Measurements from ENCODE around the gene ARSJ. TPM values are rescaled to one million over a fixed set of nuclear protein-coding genes. Genes with fewer than 3 reads are reported as not detected.

Gene ARSJ
- total and polyA plus RNA-seq, 2 of the 8 experiments (the other 6 are each of a cell fraction or from before 2014, with no cell fraction given), result 1.4 to 6.3 TPM

DNA sequence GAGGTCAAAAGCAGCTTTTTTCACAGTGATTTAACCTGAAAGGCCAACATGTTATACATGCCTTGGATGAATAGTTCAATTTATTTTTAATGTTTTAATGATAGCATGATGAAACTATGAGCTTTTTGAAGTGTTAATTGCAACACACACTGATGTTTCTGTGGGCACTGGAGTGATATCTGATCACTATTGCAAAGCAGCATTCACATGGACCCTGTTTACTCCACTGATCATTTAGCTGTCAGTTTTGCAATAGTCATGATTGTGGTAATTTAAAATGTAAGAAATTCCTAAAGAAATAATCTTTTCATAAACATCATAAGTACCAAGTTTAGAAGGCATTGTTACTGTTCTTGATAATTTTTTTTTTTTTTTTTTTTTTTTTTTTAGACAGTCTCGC lies 74.1 kb downstream of the ARSJ start (continued):
- no peak for TF ChIP-seq SIRT6 (IDR thresholded peaks at IDR 0.05; ENCODE audit: low read length)
- TF ChIP-seq GTF2F1 (IDR thresholded peaks at IDR 0.05; ENCODE audit: borderline replicate concordance, low read depth, low read length), result no peak
- no peak for TF ChIP-seq YY1 (IDR thresholded peaks at IDR 0.05; ENCODE audit: low read depth, low read length)
- no peak for TF ChIP-seq JUND (IDR thresholded peaks at IDR 0.05; ENCODE audit: low read length)
- no peak for TF ChIP-seq RAD21 (IDR thresholded peaks at IDR 0.05 in 1 of 2, conservative IDR thresholded peaks at IDR 0.05 in 1 of 2; ENCODE audit: low read depth in 2 of 2, low read length in 2 of 2)
- no peak for TF ChIP-seq RXRA (IDR thresholded peaks at IDR 0.05; ENCODE audit: insufficient read depth, low read depth, low read length)
- TF ChIP-seq CBX5 (IDR thresholded peaks at IDR 0.05; ENCODE audit: low read depth, low read length), result no peak
- TF ChIP-seq BRCA1 (IDR thresholded peaks at IDR 0.05; ENCODE audit: low read depth, low read length), result no peak
- TF ChIP-seq TEAD4 (IDR thresholded peaks at IDR 0.05; ENCODE audit: low read depth, low read length), result no peak
- no peak for TF ChIP-seq SAP30 (IDR thresholded peaks at IDR 0.05; ENCODE audit: insufficient read depth, insufficient replicate concordance, low read length)
- TF ChIP-seq RFX5 (IDR thresholded peaks at IDR 0.05; ENCODE audit: borderline replicate concordance, low read depth, low read length), result no peak
- no peak for TF ChIP-seq GABPA (IDR thresholded peaks at IDR 0.05; ENCODE audit: borderline replicate concordance, insufficient read depth, low read length)

Measured in H1 (cell line).